HEK293T (cell line): Measurements from ENCODE around the gene NDUFV3.
"Not testable (repeated sequence)": the region's sequence is repeated elsewhere in the genome, so short reads cannot be mapped to it uniquely, and the experiment has no call there.

Experiments
- CTCF ChIA-PET: fragments of 350-600 bp; formaldehyde crosslinking; extraction: SDS; loops from one replicate; lab custom pipeline; 2021; ENCODE audit warnings: antibody characterized with exemption, inconsistent platforms; lab: Yijun Ruan, JAX
- POLR2A ChIA-PET: fragments of 350-600 bp; formaldehyde crosslinking; extraction: SDS; loops from one replicate; lab custom pipeline; 2020; ENCODE audit warnings: antibody characterized with exemption, inconsistent platforms; lab: Yijun Ruan, JAX
- DNase-seq: peaks from one replicate; pipeline ENCODE4 v3.0.0; 2012; ENCODE audit warnings: mixed read lengths; ENCODE audit errors: extremely low spot score
- ARNT ChIP-seq: fragments of 450-650 bp; IDR thresholded peaks from 2 replicates; pipeline ENCODE4 v1.6.1; 2017; ENCODE audit warnings: mild to moderate bottlenecking
- BHLHE40 ChIP-seq: fragments of 450-650 bp; IDR thresholded peaks from 2 replicates; pipeline ENCODE4 v1.6.1; 2016; ENCODE audit warnings: mild to moderate bottlenecking, moderate library complexity, borderline replicate concordance
- CTBP1 ChIP-seq: fragments of 450-650 bp; IDR thresholded peaks from 2 replicates; pipeline ENCODE4 v1.6.1; 2016; ENCODE audit warnings: borderline replicate concordance
- FOXK2 ChIP-seq: fragments of 450-650 bp; IDR thresholded peaks from 2 replicates; pipeline ENCODE4 v1.6.1; 2016; ENCODE audit warnings: mild to moderate bottlenecking
- L3MBTL2 ChIP-seq: fragments of 450-650 bp; conservative IDR thresholded peaks from 2 replicates; pipeline ENCODE4 v1.6.1; 2016; ENCODE audit warnings: mild to moderate bottlenecking
- NFRKB ChIP-seq: fragments of 450-650 bp; IDR thresholded peaks from 2 replicates; pipeline ENCODE4 v1.6.1; 2016; ENCODE audit warnings: mild to moderate bottlenecking, moderate library complexity
- SP1 ChIP-seq: fragments of 450-650 bp; IDR thresholded peaks from 2 replicates; pipeline ENCODE4 v1.6.1; 2017
- SUZ12 ChIP-seq: fragments of 450-650 bp; IDR thresholded peaks from 2 replicates; pipeline ENCODE4 v1.6.1; 2016; ENCODE audit warnings: mild to moderate bottlenecking

NDUFV3 gene

GRCh38 chr21:42956824-42957630, 63.9 kb downstream of the NDUFV3 start:
- ChIA-PET POLR2A (no interaction called here), CTCF (no interaction called here)
- TF ChIP-seq NFRKB, result no peak
- TF ChIP-seq FOXK2, result no peak
- no peak for TF ChIP-seq BHLHE40
- no peak for DNase-seq

GRCh38 chr21:42958122-42958521, 65.0 kb downstream of the NDUFV3 start:
- POLR2A ChIA-PET, CTCF ChIA-PET, DNase-seq: not testable (repeated sequence)

GRCh38 chr21:42959728-42960127, 66.6 kb downstream of the NDUFV3 start:
- POLR2A ChIA-PET, result no interaction called here

DNA sequence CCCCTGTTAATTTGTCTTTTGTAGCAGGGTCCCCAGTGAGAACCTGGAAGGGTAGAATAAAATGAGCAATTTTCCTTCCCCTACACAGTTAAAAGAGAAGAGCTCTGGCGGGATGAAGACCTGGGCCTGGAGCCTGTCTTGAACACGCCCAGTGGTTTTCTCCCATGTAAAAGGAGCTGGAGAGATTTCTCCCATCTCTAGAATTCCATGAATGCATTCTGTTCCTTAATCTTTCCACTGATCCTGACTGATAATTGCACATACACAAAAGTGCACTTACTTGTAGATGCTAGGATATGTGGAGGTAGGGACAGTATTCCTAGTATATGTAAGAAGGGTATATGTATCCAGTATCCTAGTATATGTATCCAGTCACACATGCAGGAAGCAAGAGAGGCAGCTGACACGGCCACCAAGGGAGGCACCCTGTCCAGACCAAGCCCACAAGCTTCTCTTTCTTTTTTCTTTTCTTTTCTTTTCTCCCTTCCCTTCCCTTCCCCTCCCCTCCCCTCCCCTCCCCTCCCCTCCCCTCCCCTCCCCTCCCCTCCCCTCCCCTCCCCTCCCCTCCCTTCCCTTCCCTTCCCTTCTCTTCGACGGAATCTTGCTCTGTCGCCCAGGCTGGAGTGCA, 69.4 kb downstream of the NDUFV3 start:
- ChIA-PET POLR2A (interaction anchor here (0.6 to 1.0 kb wide), 2 partner anchors 9 to 12 kb away, joined by 3 read pairs; partner anchors contain the start of gene PKNOX1), CTCF (no interaction called here)
- no peak for DNase-seq
- TF ChIP-seq L3MBTL2, result no peak
- no peak for TF ChIP-seq SP1
- TF ChIP-seq SUZ12, result no peak

More at GRCh38 chr21:42959728-42960127, 66.6 kb downstream of the NDUFV3 start:
- CTCF ChIA-PET, result no interaction called here
- TF ChIP-seq CTBP1 (no peak), ARNT (no peak), FOXK2 (no peak), SUZ12 (no peak)
- no peak for DNase-seq
